VCaP (cell line): Measurements from ENCODE around the gene CAP2.
"Not testable (repeated sequence)": the region's sequence is repeated elsewhere in the genome, so short reads cannot be mapped to it uniquely, and the experiment has no call there.

ENCODE experiments used
- H3K27ac ChIP-seq: fragments of 450-650 bp; 2 replicates; pipeline ENCODE4 v1.5.1; 2017
- CTCF ChIP-seq: fragments of 450-650 bp; conservative IDR thresholded peaks from 2 replicates; pipeline ENCODE4 v1.5.1; 2017; ENCODE audit warnings: mild to moderate bottlenecking, moderate library complexity

Gene CAP2

GRCh38 chr6:17584241-17584803 is 190.9 kb downstream of the CAP2 start:
- TF ChIP-seq CTCF, result peak; percentile 64
- peak overlapping the region; percentile 30; the same call in 1 of the 2 replicates for H3K27ac ChIP-seq

- H3K27ac ChIP-seq, result no peak overlapping the region
- TF ChIP-seq CTCF, result 0 out of 2 replicates have a peak, but pooled peaks have one; percentile 8
Observed at GRCh38 chr6:17585766-17586490, 192.5 kb downstream of the CAP2 start.

- not testable (repeated sequence) for H3K27ac ChIP-seq
Observed at GRCh38 chr6:17586623-17587022, 193.2 kb downstream of the CAP2 start.

- no peak overlapping the region for H3K27ac ChIP-seq
- TF ChIP-seq CTCF, result no peak
Observed at GRCh38 chr6:17588011-17588410, 194.6 kb downstream of the CAP2 start.

- H3K27ac ChIP-seq, result no peak overlapping the region
- no peak for TF ChIP-seq CTCF
Observed at GRCh38 chr6:17589406-17590096, 196.2 kb downstream of the CAP2 start.

GRCh38 chr6:17591287-17591686 is 197.9 kb downstream of the CAP2 start:
- no peak overlapping the region for H3K27ac ChIP-seq
- TF ChIP-seq CTCF, result no peak

- TF ChIP-seq CTCF, result no peak
- H3K27ac ChIP-seq, result no peak overlapping the region
Observed at GRCh38 chr6:17593246-17593645, 199.9 kb downstream of the CAP2 start.

- TF ChIP-seq CTCF, result no peak
- H3K27ac ChIP-seq, result no peak overlapping the region
Observed at GRCh38 chr6:17596085-17596484, 202.7 kb downstream of the CAP2 start.
